NB4 (cell line): ENCODE measurements around the gene ATP2B1.

Experiments
- DNase-seq: peaks from one replicate; pipeline ENCODE4 v3.0.0; 2010; ENCODE audit warnings: low read depth
- H3K4me3 ChIP-seq: one replicate; pipeline ENCODE4 v1.5.1; 2011; ENCODE audit warnings: mild to moderate bottlenecking, low read depth, low read length, moderate library complexity
- MYC ChIP-seq: IDR thresholded peaks from 2 replicates; pipeline ENCODE4 v1.6.1; 2011; ENCODE audit warnings: low read depth, low read length
- POLR2A ChIP-seq: IDR thresholded peaks from 2 replicates; pipeline ENCODE4 v1.6.1; 2011; ENCODE audit warnings: mild to moderate bottlenecking; ENCODE audit not compliant: insufficient read length; ENCODE audit errors: extremely low read depth
- TF ChIP-seq, protein P1 (sequence below): IDR thresholded peaks from 2 replicates; pipeline ENCODE4 v1.6.1; 2011; ENCODE audit warnings: low read depth, low read length
- TF ChIP-seq, protein P2 (sequence below): IDR thresholded peaks from one replicate; pipeline ENCODE4 v1.5.1; 2012; ENCODE audit warnings: low read depth, low read length

Gene ATP2B1

DNA sequence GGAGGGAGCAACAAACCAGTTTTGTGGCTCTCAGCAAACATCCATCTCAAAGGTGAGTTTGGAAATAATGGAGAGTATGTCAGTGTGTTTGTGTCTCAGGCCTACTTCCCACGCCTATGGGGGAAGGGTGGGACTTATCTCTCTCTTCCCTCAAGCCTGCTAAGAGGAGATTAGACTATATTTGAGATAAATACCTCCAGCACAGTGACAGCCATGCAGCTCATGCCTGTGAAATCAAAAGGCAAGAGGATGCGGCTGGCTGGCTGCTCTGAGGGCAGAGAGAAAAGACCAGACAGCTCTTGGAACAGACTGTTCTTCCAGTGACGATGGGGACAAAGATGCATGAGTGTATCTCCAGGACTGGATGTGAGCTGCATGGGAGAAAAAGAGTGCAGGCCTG lies 168.1 kb downstream of the ATP2B1 start:
- TF ChIP-seq, protein P1, sequence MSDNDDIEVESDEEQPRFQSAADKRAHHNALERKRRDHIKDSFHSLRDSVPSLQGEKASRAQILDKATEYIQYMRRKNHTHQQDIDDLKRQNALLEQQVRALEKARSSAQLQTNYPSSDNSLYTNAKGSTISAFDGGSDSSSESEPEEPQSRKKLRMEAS: no peak
- no peak for TF ChIP-seq POLR2A
- no peak for TF ChIP-seq MYC
- TF ChIP-seq, protein P2, sequence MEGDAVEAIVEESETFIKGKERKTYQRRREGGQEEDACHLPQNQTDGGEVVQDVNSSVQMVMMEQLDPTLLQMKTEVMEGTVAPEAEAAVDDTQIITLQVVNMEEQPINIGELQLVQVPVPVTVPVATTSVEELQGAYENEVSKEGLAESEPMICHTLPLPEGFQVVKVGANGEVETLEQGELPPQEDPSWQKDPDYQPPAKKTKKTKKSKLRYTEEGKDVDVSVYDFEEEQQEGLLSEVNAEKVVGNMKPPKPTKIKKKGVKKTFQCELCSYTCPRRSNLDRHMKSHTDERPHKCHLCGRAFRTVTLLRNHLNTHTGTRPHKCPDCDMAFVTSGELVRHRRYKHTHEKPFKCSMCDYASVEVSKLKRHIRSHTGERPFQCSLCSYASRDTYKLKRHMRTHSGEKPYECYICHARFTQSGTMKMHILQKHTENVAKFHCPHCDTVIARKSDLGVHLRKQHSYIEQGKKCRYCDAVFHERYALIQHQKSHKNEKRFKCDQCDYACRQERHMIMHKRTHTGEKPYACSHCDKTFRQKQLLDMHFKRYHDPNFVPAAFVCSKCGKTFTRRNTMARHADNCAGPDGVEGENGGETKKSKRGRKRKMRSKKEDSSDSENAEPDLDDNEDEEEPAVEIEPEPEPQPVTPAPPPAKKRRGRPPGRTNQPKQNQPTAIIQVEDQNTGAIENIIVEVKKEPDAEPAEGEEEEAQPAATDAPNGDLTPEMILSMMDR: no peak
- H3K4me3 ChIP-seq: no peak overlapping the region
- no peak for DNase-seq

DNA sequence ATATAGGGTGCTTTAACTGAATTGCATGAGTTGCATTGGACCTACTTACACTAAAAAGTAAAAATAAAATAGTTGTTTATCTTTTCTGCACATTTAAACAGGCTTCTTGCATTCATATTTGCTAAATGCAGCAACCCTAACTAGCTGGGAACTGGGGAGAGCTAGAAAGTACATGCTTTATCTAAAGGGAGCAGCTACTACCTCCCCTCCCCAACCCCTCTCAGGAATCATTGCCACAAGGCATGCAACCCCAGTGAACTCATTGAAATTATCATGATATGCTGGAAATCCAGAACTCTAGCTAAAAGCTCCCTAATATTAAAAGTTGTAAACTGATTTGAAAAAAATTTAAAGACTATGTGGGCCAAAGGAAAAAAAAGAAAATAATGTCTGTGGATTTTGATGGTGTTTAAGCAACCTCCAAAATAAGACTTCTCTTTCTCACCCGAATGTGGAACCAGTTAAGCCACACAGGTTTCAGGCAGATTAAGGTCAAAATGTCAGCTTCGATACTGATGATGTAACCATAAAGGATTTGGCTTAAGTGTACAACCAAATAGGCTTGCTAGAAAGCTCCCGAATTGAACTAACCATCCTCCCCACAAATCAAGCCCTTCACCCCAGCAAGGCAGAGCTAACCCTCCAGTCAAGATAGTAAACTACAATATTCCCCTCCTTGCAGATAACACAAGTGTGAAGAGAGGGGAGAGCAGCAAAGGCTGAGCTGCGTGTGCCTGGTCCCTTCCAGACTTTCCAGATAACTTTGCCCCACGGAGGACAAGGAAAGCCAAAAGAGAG lies 169.0 kb downstream of the ATP2B1 start:
- DNase-seq: no peak
- H3K4me3 ChIP-seq: no peak overlapping the region
- TF ChIP-seq POLR2A (no peak), MYC (no peak)
- TF ChIP-seq, protein P2: no peak
- TF ChIP-seq, protein P1: no peak

DNA sequence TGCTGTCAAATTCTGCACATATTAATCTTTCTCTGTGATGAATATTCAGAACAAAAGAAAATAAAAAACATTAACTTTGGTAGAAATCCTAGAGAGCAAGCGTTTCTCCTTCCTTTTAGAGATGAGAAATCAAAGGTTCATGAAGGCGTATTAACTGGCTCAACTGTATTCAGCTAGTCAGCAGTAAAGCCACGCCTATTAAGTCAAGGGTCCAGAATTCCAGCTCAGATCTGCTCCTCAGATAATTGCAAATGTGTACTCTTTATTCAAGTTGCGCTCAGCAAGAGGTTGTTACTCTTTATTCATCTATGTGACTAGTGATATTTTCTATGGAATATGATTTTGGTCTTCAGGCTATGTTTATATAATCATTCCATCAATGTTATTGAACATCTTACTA lies 169.7 kb downstream of the ATP2B1 start:
- DNase-seq: no peak
- no peak overlapping the region for H3K4me3 ChIP-seq
- TF ChIP-seq, protein P2: no peak
- TF ChIP-seq, protein P1: no peak
- TF ChIP-seq POLR2A: no peak
- no peak for TF ChIP-seq MYC
